Measurements from ENCODE around the gene FMN2. TPM values are rescaled to one million over a fixed set of nuclear protein-coding genes. Genes with fewer than 3 reads are reported as not detected.

FMN2 gene
- total RNA-seq, 3 donors from 2014 or later (not counting 1 experiment from before 2014, with no cell fraction given): not detected

- H3K4me1 Mint-ChIP-seq: no peaks in the 10 kb centered on the region
- H3K4me3 Mint-ChIP-seq: no peak overlapping the region
- H3K27ac Mint-ChIP-seq: no peak overlapping the region
- intact Hi-C loops (cut with micrococcal nuclease): no loop called here
- no peak overlapping the region for H3K4me3 ChIP-seq (ENCODE audit: low read length)
- no peaks in the 10 kb centered on the region for H3K36me3 ChIP-seq (ENCODE audit: control insufficient read depth, insufficient read depth, low read length)
- H3K9me3 Mint-ChIP-seq: peaks cover 4 to 5% of the 10 kb centered on the region in 2 donors
- no peaks in the 10 kb centered on the region for H3K9me3 ChIP-seq (ENCODE audit: control insufficient read depth, insufficient read depth, low read length)
- H3K4me1 ChIP-seq (ENCODE audit: control insufficient read depth, insufficient read depth, low read length): no peaks in the 10 kb centered on the region
- no peaks in the 10 kb centered on the region for H3K27me3 Mint-ChIP-seq (ENCODE audit: low read depth in 2 of 2)
- no peaks in the 10 kb centered on the region for H3K36me3 Mint-ChIP-seq
- no peak overlapping the region for H3K27ac ChIP-seq (ENCODE audit: low read length)
- ATAC-seq (no peak), DNase-seq (no peak)
- no peak for TF ChIP-seq CTCF (IDR thresholded peaks at IDR 0.05)
- no peaks in the 10 kb centered on the region for H3K27me3 ChIP-seq (ENCODE audit: control insufficient read depth, insufficient read depth, low read length)
- 76% methylated on average over 2 of the region's 5 CpGs for WGBS (ENCODE audit: insufficient coverage)
Measured at GRCh38 chr1:240242601-240243144, 151.0 kb downstream of the FMN2 start.

- H3K36me3 Mint-ChIP-seq: no peaks in the 10 kb centered on the region
- no peak overlapping the region for H3K4me3 Mint-ChIP-seq
- H3K9me3 ChIP-seq (ENCODE audit: control insufficient read depth, insufficient read depth, low read length): no peaks in the 10 kb centered on the region
- no peaks in the 10 kb centered on the region for H3K36me3 ChIP-seq (ENCODE audit: control insufficient read depth, insufficient read depth, low read length)
- H3K4me3 ChIP-seq (ENCODE audit: low read length): no peak overlapping the region
- TF ChIP-seq CTCF (IDR thresholded peaks at IDR 0.05): no peak
- 73% methylated on average over 3 of the region's 3 CpGs for WGBS (ENCODE audit: insufficient coverage)
- H3K27me3 Mint-ChIP-seq (ENCODE audit: low read depth in 2 of 2): no peaks in the 10 kb centered on the region
- DNase-seq (no peak), ATAC-seq (no peak)
- H3K27ac Mint-ChIP-seq: no peak overlapping the region
- H3K9me3 Mint-ChIP-seq: peaks cover 8% of the 10 kb centered on the region in 2 donors
- no peaks in the 10 kb centered on the region for H3K27me3 ChIP-seq (ENCODE audit: control insufficient read depth, insufficient read depth, low read length)
- no peaks in the 10 kb centered on the region for H3K4me1 ChIP-seq (ENCODE audit: control insufficient read depth, insufficient read depth, low read length)
- H3K4me1 Mint-ChIP-seq: no peaks in the 10 kb centered on the region
- intact Hi-C loops (cut with micrococcal nuclease): no loop called here
- no peak overlapping the region for H3K27ac ChIP-seq (ENCODE audit: low read length)
Measured at GRCh38 chr1:240244968-240245628, 153.4 kb downstream of the FMN2 start.

GRCh38 chr1:240245629-240246020 lies 153.9 kb downstream of the FMN2 start:
- Mint-ChIP-seq H3K9me3 (peaks cover 8 to 10% of the 10 kb centered on the region in 2 donors), H3K27ac (no peak overlapping the region), H3K4me3 (no peak overlapping the region), H3K36me3 (no peaks in the 10 kb centered on the region), H3K4me1 (no peaks in the 10 kb centered on the region), H3K27me3 (ENCODE audit: low read depth in 2 of 2) (no peaks in the 10 kb centered on the region)
- 100% methylated on average over 2 of the region's 6 CpGs for WGBS (ENCODE audit: insufficient coverage)
- H3K9me3 ChIP-seq (ENCODE audit: control insufficient read depth, insufficient read depth, low read length): no peaks in the 10 kb centered on the region
- H3K4me3 ChIP-seq (ENCODE audit: low read length): no peak overlapping the region
- no peak for TF ChIP-seq CTCF (IDR thresholded peaks at IDR 0.05)
- no peaks in the 10 kb centered on the region for H3K4me1 ChIP-seq (ENCODE audit: control insufficient read depth, insufficient read depth, low read length)
- no peak for DNase-seq
- no peaks in the 10 kb centered on the region for H3K36me3 ChIP-seq (ENCODE audit: control insufficient read depth, insufficient read depth, low read length)
- H3K27ac ChIP-seq (ENCODE audit: low read length): no peak overlapping the region
- no peaks in the 10 kb centered on the region for H3K27me3 ChIP-seq (ENCODE audit: control insufficient read depth, insufficient read depth, low read length)
- ATAC-seq: no peak
- intact Hi-C loops (cut with micrococcal nuclease): no loop called here

GRCh38 chr1:240247899-240248298 lies 156.2 kb downstream of the FMN2 start:
- ATAC-seq (no peak), DNase-seq (no peak)
- no peaks in the 10 kb centered on the region for H3K27me3 Mint-ChIP-seq (ENCODE audit: low read depth in 2 of 2)
- peaks cover 12 to 14% of the 10 kb centered on the region in 2 donors for H3K9me3 Mint-ChIP-seq
- H3K36me3 ChIP-seq (ENCODE audit: control insufficient read depth, insufficient read depth, low read length): no peaks in the 10 kb centered on the region
- H3K4me1 ChIP-seq (ENCODE audit: control insufficient read depth, insufficient read depth, low read length): no peaks in the 10 kb centered on the region
- H3K27ac ChIP-seq (ENCODE audit: low read length): no peak overlapping the region
- intact Hi-C loops (cut with micrococcal nuclease): no loop called here
- H3K4me3 Mint-ChIP-seq: no peak overlapping the region
- no peaks in the 10 kb centered on the region for H3K9me3 ChIP-seq (ENCODE audit: control insufficient read depth, insufficient read depth, low read length)
- no peak overlapping the region for H3K4me3 ChIP-seq (ENCODE audit: low read length)
- H3K27ac Mint-ChIP-seq: no peak overlapping the region
- 81% methylated on average over 2 of the region's 3 CpGs for WGBS (ENCODE audit: insufficient coverage)
- no peaks in the 10 kb centered on the region for H3K4me1 Mint-ChIP-seq
- no peaks in the 10 kb centered on the region for H3K27me3 ChIP-seq (ENCODE audit: control insufficient read depth, insufficient read depth, low read length)
- no peaks in the 10 kb centered on the region for H3K36me3 Mint-ChIP-seq
- TF ChIP-seq CTCF (IDR thresholded peaks at IDR 0.05): no peak
